SK-N-SH treated with all-trans-retinoic acid at 6 μM for 48 hours (cell line): ENCODE results near the gene KRT23.

ENCODE experiments used
- ATAC-seq: fragments of 200-7000 bp; cut with Tn5 transposase; 3 replicates; pipeline ENCODE4 v1.9.1; 2020; ENCODE audit warnings: mild to moderate bottlenecking, moderate library complexity
- ARNTL ChIP-seq: fragments of 450-650 bp; formaldehyde crosslinking; IDR thresholded peaks from 2 replicates; pipeline ENCODE4 v1.5.0; 2020; ENCODE audit warnings: low read depth, mild to moderate bottlenecking, moderate library complexity, borderline replicate concordance
- BACH2 ChIP-seq: fragments of 250-450 bp; sonication (Bioruptor Pico); IDR thresholded peaks from 2 replicates; pipeline ENCODE4 v1.9.0; 2021; ENCODE audit warnings: mild to moderate bottlenecking, borderline replicate concordance
- CSDC2 ChIP-seq: fragments of 250-450 bp; sonication (Bioruptor Pico); IDR thresholded peaks from 2 replicates; pipeline ENCODE4 v1.5.0; 2020; ENCODE audit warnings: mild to moderate bottlenecking, moderate library complexity
- ESRRG ChIP-seq: fragments of 250-450 bp; sonication (Bioruptor Pico); IDR thresholded peaks from 2 replicates; pipeline ENCODE4 v1.6.1; 2021; ENCODE audit warnings: mild to moderate bottlenecking
- GLIS3 ChIP-seq: fragments of 250-450 bp; sonication (Bioruptor Pico); IDR thresholded peaks from 2 replicates; pipeline ENCODE4 v1.5.0; 2020; ENCODE audit warnings: mild to moderate bottlenecking, moderate library complexity
- ISL1 ChIP-seq: fragments of 250-450 bp; sonication (Bioruptor Pico); IDR thresholded peaks from 2 replicates; pipeline ENCODE4 v2.1.2; 2022; ENCODE audit warnings: mild to moderate bottlenecking, moderate library complexity
- OSR1 ChIP-seq: fragments of 250-450 bp; sonication (Bioruptor Pico); IDR thresholded peaks from 2 replicates; pipeline ENCODE4 v1.8.0; 2022; ENCODE audit warnings: moderate library complexity, mild to moderate bottlenecking, inconsistent platforms
- PPARA ChIP-seq: fragments of 250-450 bp; sonication (Bioruptor Pico); IDR thresholded peaks from 2 replicates; pipeline ENCODE4 v1.5.0; 2020; ENCODE audit warnings: mild to moderate bottlenecking, borderline replicate concordance
- SNAI2 ChIP-seq: fragments of 250-450 bp; sonication (Bioruptor Pico); IDR thresholded peaks from 2 replicates; pipeline ENCODE4 v1.5.0; 2020; ENCODE audit warnings: mild to moderate bottlenecking, moderate library complexity
- TCF4 ChIP-seq: fragments of 250-450 bp; sonication (Bioruptor Pico); IDR thresholded peaks from 2 replicates; pipeline ENCODE4 v1.8.0; 2021; ENCODE audit warnings: mild to moderate bottlenecking, moderate library complexity, borderline replicate concordance
- TOX ChIP-seq: fragments of 250-450 bp; sonication (Bioruptor Pico); IDR thresholded peaks from 2 replicates; pipeline ENCODE4 v1.8.0; 2021; ENCODE audit warnings: mild to moderate bottlenecking, moderate library complexity, borderline replicate concordance
- ZC3H10 ChIP-seq: fragments of 250-450 bp; sonication (Bioruptor Pico); IDR thresholded peaks from 2 replicates; pipeline ENCODE4 v1.5.1; 2021; ENCODE audit warnings: mild to moderate bottlenecking, moderate library complexity
- ZFP3 ChIP-seq: fragments of 250-450 bp; sonication (Bioruptor Pico); IDR thresholded peaks from 2 replicates; pipeline ENCODE4 v1.5.0; 2020; ENCODE audit warnings: mild to moderate bottlenecking, moderate library complexity
- ZFP30 ChIP-seq: fragments of 450-650 bp; formaldehyde crosslinking; IDR thresholded peaks from 2 replicates; pipeline ENCODE4 v1.5.0; 2022; ENCODE audit warnings: mild to moderate bottlenecking, moderate library complexity
- ZNF565 ChIP-seq: fragments of 450-650 bp; formaldehyde crosslinking; conservative IDR thresholded peaks from 2 replicates; pipeline ENCODE4 v1.5.0; 2020; ENCODE audit warnings: low read depth, mild to moderate bottlenecking, moderate library complexity
- ZNF70 ChIP-seq: fragments of 450-650 bp; formaldehyde crosslinking; IDR thresholded peaks from 2 replicates; pipeline ENCODE4 v1.5.0; 2020; ENCODE audit warnings: mild to moderate bottlenecking, moderate library complexity
- ZNF8 ChIP-seq: fragments of 450-650 bp; formaldehyde crosslinking; IDR thresholded peaks from 2 replicates; pipeline ENCODE4 v1.5.0; 2020; ENCODE audit warnings: mild to moderate bottlenecking, moderate library complexity
- TF ChIP-seq, protein P1 (sequence below): fragments of 250-450 bp; sonication (Bioruptor Pico); IDR thresholded peaks from 2 replicates; pipeline ENCODE4 v1.8.0; 2020; ENCODE audit warnings: mild to moderate bottlenecking, moderate library complexity, borderline replicate concordance
- TF ChIP-seq, protein P2 (sequence below): fragments of 250-450 bp; sonication (Bioruptor Pico); IDR thresholded peaks from 2 replicates; pipeline ENCODE4 v1.5.1; 2021; ENCODE audit warnings: mild to moderate bottlenecking, moderate library complexity
- TF ChIP-seq, protein P3 (sequence below): fragments of 250-450 bp; sonication (Bioruptor Pico); IDR thresholded peaks from 2 replicates; pipeline ENCODE4 v1.5.1; 2020; ENCODE audit warnings: low read depth, mild to moderate bottlenecking, moderate library complexity
- TF ChIP-seq, protein P4 (sequence below): fragments of 250-450 bp; sonication (Bioruptor Pico); IDR thresholded peaks from 2 replicates; pipeline ENCODE4 v1.5.0; 2020; ENCODE audit warnings: mild to moderate bottlenecking, moderate library complexity
- TF ChIP-seq, protein P5 (sequence below): fragments of 250-450 bp; sonication (Bioruptor Pico); IDR thresholded peaks from 2 replicates; pipeline ENCODE4 v1.8.0; 2021; ENCODE audit warnings: low read depth, mild to moderate bottlenecking, moderate library complexity, borderline replicate concordance

The KRT23 gene

DNA sequence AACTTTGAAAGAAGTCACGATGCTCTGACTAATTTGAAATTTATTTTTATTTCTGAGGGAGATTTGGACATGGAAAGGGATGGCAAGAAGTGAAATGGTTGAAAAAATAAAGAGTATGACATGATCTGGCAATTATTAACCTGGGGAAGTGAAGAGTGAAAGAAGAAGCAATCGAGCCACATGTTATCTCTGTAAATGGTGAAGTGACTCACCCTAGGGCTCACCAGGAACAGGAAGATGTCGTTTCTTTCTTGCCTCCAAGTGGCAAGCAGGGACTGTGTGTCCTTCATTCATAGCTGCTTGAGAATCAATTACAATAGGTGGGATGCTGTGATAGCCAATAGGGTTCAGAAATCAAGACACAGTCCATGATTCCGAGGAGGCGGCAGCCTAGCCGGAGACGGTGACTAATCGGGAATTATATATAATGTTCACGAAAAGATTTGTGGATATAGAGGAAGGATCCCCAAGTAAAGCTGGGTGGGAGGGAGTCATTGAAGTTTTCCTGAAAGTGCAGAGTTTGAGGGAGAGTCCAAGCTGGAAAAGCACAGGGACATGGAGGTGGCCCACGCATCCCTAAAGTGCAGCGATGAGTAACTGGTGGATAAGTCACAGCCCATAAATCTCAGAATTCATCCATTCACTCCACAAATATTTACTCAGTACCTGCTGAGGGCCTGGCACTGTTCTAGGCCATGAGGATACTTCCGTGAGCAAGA lies 34.2 kb downstream of the KRT23 start:
- peak; percentile 63 for ATAC-seq
- TF ChIP-seq OSR1 (CRISPR knock-in tag) (no peak), ZC3H10 (CRISPR knock-in tag) (no peak), GLIS3 (CRISPR knock-in tag) (no peak), ZNF565 (CRISPR knock-in tag) (no peak), ZNF8 (CRISPR knock-in tag) (no peak), CSDC2 (CRISPR knock-in tag) (no peak), TCF4 (CRISPR knock-in tag) (no peak), SNAI2 (CRISPR knock-in tag) (no peak), PPARA (CRISPR knock-in tag) (no peak), ARNTL (CRISPR knock-in tag) (no peak), ZNF70 (CRISPR knock-in tag) (no peak), ZFP30 (CRISPR knock-in tag) (no peak), TOX (CRISPR knock-in tag) (no peak), ZFP3 (CRISPR knock-in tag) (no peak)
- TF ChIP-seq, protein P1, sequence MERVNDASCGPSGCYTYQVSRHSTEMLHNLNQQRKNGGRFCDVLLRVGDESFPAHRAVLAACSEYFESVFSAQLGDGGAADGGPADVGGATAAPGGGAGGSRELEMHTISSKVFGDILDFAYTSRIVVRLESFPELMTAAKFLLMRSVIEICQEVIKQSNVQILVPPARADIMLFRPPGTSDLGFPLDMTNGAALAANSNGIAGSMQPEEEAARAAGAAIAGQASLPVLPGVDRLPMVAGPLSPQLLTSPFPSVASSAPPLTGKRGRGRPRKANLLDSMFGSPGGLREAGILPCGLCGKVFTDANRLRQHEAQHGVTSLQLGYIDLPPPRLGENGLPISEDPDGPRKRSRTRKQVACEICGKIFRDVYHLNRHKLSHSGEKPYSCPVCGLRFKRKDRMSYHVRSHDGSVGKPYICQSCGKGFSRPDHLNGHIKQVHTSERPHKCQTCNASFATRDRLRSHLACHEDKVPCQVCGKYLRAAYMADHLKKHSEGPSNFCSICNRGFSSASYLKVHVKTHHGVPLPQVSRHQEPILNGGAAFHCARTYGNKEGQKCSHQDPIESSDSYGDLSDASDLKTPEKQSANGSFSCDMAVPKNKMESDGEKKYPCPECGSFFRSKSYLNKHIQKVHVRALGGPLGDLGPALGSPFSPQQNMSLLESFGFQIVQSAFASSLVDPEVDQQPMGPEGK, result no peak
- TF ChIP-seq, protein P2, sequence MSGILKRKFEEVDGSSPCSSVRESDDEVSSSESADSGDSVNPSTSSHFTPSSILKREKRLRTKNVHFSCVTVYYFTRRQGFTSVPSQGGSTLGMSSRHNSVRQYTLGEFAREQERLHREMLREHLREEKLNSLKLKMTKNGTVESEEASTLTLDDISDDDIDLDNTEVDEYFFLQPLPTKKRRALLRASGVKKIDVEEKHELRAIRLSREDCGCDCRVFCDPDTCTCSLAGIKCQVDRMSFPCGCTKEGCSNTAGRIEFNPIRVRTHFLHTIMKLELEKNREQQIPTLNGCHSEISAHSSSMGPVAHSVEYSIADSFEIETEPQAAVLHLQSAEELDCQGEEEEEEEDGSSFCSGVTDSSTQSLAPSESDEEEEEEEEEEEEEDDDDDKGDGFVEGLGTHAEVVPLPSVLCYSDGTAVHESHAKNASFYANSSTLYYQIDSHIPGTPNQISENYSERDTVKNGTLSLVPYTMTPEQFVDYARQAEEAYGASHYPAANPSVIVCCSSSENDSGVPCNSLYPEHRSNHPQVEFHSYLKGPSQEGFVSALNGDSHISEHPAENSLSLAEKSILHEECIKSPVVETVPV (CRISPR knock-in tag), result no peak
- TF ChIP-seq, protein P3, sequence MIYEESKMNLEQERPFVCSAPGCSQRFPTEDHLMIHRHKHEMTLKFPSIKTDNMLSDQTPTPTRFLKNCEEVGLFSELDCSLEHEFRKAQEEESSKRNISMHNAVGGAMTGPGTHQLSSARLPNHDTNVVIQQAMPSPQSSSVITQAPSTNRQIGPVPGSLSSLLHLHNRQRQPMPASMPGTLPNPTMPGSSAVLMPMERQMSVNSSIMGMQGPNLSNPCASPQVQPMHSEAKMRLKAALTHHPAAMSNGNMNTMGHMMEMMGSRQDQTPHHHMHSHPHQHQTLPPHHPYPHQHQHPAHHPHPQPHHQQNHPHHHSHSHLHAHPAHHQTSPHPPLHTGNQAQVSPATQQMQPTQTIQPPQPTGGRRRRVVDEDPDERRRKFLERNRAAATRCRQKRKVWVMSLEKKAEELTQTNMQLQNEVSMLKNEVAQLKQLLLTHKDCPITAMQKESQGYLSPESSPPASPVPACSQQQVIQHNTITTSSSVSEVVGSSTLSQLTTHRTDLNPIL, result no peak
- TF ChIP-seq, protein P4, sequence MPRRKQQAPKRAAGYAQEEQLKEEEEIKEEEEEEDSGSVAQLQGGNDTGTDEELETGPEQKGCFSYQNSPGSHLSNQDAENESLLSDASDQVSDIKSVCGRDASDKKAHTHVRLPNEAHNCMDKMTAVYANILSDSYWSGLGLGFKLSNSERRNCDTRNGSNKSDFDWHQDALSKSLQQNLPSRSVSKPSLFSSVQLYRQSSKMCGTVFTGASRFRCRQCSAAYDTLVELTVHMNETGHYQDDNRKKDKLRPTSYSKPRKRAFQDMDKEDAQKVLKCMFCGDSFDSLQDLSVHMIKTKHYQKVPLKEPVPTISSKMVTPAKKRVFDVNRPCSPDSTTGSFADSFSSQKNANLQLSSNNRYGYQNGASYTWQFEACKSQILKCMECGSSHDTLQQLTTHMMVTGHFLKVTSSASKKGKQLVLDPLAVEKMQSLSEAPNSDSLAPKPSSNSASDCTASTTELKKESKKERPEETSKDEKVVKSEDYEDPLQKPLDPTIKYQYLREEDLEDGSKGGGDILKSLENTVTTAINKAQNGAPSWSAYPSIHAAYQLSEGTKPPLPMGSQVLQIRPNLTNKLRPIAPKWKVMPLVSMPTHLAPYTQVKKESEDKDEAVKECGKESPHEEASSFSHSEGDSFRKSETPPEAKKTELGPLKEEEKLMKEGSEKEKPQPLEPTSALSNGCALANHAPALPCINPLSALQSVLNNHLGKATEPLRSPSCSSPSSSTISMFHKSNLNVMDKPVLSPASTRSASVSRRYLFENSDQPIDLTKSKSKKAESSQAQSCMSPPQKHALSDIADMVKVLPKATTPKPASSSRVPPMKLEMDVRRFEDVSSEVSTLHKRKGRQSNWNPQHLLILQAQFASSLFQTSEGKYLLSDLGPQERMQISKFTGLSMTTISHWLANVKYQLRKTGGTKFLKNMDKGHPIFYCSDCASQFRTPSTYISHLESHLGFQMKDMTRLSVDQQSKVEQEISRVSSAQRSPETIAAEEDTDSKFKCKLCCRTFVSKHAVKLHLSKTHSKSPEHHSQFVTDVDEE (CRISPR knock-in tag), result no peak
- TF ChIP-seq, protein P5, sequence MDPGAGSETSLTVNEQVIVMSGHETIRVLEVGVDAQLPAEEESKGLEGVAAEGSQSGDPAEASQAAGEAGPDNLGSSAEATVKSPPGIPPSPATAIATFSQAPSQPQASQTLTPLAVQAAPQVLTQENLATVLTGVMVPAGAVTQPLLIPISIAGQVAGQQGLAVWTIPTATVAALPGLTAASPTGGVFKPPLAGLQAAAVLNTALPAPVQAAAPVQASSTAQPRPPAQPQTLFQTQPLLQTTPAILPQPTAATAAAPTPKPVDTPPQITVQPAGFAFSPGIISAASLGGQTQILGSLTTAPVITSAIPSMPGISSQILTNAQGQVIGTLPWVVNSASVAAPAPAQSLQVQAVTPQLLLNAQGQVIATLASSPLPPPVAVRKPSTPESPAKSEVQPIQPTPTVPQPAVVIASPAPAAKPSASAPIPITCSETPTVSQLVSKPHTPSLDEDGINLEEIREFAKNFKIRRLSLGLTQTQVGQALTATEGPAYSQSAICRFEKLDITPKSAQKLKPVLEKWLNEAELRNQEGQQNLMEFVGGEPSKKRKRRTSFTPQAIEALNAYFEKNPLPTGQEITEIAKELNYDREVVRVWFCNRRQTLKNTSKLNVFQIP (CRISPR knock-in tag), result no peak
- TF ChIP-seq, all 23 proteins: peak for 0

DNA sequence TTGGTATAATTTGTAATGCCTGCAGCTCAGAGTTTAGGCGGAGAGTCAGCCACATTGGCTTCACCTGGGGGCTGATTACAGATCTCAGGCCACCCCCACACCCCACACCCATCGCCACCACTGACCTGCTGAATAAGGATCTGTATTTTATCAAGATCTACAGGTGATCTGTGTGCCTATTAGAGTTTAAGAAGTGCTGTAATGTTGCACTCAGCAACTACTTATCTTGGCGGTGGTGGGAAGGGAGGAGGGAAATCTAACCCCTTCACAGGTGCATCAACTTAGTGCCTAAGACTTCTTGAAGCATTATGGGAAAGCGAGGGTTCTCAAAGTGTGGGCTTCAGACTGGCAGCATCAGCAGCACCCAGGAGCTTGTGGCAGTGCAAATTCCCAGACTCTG lies 34.9 kb downstream of the KRT23 start:
- TF ChIP-seq, protein P4 (CRISPR knock-in tag), result no peak
- TF ChIP-seq ZC3H10 (CRISPR knock-in tag), result no peak
- TF ChIP-seq, protein P5 (CRISPR knock-in tag), result no peak
- TF ChIP-seq BACH2 (CRISPR knock-in tag), result no peak
- TF ChIP-seq ESRRG (CRISPR knock-in tag), result no peak
- TF ChIP-seq, protein P2 (CRISPR knock-in tag), result no peak
- TF ChIP-seq GLIS3 (CRISPR knock-in tag), result no peak
- TF ChIP-seq ZNF565 (CRISPR knock-in tag), result no peak
- TF ChIP-seq ISL1 (CRISPR knock-in tag), result no peak
- TF ChIP-seq ZFP30 (CRISPR knock-in tag), result no peak
- no peak for TF ChIP-seq ZNF8 (CRISPR knock-in tag)
- no peak for TF ChIP-seq TCF4 (CRISPR knock-in tag)
- no peak for ATAC-seq
